GM10847 (cell line): ENCODE data around the gene ANTKMT.

Source experiments
- POLR2A ChIP-seq: IDR thresholded peaks from 2 replicates; pipeline ENCODE4 v1.6.1; 2011; ENCODE audit not compliant: insufficient read length; ENCODE audit errors: extremely low read depth

ANTKMT gene

DNA sequence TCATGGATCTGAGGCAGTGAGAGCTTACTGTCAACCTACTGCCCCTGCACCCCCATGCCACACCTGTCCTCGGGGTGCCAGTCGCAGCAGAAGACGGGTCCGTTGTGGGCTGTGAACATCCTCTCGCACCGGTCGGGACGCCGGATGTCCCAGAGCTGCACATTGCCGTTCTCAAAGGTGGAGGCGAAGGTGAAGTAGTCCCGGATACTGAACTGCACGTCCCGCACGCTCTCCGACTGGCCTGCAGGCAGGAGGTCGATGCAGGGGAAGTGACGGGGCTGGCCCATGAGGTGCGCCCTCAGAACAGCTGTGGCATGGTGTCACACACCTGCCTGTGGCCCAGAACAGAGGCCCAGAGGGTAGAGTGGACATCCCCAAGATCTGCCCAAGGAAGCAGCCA lies 33.4 kb upstream of the ANTKMT start:
- no peak for TF ChIP-seq POLR2A

DNA sequence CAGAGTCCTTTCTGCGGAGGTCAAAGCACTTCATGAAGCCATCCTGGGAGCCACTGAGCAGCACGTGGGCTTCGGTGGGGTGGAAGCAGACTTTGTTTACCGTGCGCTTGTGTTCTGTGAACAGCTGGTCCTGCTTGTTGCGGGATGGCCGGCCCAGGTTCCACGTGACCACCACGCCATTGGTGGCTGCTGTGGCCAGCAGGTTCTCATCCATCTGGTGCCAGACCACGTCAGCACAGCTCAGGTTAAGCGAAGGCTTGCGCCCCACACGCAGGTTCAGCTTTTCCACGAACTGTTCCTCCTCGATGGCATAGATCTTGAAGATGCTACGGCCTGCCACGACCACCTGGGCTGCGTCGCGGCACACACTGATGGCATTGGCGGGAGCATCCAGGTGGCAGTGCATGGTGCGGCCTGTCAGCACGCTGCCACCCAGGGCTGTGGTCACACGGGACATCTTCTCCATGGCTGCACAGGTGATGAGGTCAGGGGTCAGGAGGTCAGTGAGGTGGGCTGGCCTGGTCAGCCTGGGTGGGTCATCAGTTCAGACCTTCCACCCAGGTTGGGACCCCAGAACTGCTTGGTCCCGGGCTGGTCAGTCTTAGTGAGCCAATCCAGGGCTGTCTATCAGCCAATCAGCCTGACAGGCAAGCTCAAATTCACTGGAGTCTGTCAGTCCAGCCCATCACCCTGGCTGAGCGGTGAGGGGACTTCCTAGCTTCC lies 31.6 kb upstream of the ANTKMT start:
- TF ChIP-seq POLR2A: no peak

GRCh38 chr16:692356-693108 lies 28.4 kb upstream of the ANTKMT start:
- TF ChIP-seq POLR2A: no peak

DNA sequence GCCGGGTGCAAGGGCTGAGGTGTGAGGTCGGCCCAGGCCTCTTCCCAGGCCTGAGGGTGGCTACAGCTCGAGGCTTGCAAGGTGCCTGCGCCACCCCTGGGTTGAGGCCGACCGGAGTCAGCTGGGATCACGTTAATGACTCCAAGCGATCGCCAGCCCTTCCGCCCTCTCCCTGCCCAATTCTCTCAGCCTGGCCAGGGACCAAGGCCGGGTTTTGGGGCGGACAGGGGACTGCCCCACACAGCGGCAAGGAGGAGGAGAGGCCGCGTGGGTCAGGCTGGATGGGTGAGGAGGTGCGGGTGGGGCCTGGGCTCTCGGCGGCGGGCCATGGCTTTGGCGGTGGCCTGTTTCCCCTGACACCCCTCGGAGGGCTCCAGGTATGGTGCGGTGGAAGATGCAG lies 27.6 kb upstream of the ANTKMT start:
- TF ChIP-seq POLR2A: no peak

GRCh38 chr16:693766-694165 lies 27.2 kb upstream of the ANTKMT start:
- TF ChIP-seq POLR2A: no peak

DNA sequence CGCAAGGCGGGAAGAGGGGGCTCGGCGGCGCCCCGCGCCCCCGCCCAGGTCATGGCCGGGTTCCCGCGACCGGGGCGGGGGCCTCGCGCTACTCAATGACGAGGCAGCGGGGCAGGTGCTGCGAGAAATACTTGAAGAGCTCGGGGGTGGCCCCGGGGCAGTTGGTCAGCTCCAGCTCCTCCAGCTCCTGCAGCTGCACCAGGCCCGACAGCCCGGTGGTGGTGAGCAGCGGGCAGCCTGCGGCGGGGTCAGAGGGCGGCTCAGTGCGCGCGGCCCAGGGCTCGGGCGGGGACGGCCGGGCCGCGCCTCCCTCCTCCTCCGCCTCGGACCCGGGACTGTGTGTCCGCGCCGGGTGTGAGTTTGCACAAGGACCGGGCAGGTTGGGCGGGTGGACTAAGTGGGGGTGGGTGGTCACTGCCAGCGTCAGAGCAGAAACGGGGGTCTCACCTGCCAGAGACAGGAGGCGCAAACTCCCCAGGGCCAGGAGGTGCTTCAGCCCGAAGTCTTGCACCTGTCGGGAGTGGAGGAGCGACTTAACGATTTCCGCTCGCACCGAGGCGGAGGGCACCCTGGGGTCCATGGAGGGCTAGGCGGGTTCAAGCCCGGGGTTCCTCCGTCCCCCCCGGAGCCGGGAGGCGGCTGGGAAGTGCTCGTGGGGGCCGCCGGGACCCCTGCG lies 26.6 kb upstream of the ANTKMT start:
- no peak for TF ChIP-seq POLR2A

DNA sequence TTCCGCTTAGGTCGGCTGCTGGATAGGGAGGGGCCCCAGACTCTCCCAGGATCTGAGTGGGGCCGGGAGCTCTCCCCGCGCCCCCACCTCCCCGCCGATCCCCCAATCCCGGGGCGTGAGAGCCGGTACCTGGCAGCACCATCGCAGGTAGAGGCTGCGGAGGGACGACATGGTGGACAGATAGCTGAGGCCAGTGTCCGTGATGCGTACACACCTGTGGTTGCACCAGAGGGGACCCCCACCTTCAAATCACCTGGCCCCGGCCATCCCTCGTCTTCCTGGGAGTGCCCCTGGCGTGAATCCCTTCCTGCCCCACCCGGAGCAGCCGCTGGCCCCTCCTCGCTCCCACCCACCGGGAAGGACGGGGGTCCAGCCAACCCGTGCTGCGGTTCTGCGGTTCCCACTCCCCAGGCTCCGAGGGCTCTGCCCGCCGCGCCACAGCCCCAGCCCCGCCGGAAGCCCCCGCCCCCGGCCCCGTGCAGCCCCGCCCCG lies 26.0 kb upstream of the ANTKMT start:
- TF ChIP-seq POLR2A: no peak

DNA sequence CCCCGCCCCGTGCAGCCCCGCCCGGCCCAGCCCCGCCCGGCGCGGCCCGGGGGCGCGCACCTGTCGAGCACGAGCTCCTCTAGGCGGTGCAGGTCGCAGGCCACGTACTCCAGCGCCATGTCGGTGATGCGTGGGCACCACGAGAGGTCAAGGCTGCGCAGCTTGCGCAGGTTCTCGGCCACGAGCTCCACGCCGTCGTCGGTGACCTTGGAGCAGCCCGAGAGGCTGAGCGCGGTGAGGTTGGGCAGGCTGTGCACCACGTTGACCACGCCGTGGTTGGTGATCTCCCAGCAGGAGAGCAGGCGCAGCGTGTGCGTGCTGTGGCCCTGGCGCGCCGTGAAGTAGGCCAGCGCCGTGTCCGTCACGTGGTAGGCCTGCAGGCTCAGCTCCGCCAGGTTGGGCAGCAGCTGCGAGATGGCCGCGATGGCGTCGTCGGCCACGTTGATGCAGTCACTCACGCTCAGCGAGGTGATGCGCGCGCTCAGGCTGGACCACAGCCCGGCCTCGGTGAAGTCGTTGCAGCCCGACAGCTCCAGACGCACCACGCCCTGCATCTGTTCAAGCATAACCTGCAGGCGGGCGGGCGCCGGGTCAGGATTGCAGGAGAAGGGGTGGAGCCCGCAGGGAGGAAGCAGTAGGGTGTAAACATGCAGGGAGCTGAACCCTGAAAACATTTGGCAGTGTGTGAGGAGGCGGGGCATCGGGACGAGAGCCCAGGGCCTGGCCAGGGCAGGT lies 25.4 kb upstream of the ANTKMT start:
- TF ChIP-seq POLR2A: peak; percentile 39

DNA sequence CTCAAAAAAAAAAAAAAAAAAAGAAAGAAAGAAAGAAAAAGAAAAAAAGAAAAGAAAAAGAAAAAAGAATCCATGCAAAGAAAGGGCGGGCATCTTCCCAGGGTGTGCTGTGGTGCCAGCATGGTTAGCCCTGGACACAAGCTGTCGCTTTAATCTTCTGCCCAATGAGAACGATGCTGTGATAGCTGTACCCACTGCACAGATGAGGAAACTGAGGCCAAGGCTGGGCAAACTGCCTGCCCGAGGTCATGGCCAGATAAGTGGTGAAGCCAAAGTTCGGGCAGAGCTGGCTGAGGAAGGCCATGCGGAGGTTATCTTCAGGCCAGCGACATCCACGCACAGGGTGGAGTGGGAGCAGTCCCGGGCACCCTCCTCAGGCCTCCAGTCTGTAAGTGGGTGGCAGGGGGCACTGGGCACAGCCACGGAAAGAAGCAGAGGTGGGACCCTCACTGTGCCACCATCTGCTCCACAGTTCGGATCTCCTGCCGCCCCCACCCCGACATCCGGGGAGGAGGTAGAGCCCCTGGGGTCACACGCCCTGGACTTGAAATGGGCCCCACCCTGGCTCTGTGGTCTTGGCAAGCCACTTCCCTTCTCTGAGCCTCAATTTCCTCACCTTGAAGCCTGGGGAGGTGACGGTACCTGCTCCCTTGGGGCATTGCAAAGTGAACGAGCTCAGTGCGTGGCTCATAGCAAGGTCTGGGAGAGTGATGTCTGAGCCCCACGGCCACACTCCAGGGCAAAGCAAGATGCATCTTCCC lies 21.9 kb upstream of the ANTKMT start:
- TF ChIP-seq POLR2A: no peak

- TF ChIP-seq POLR2A: no peak
Measured at GRCh38 chr16:700684-701584, 20.0 kb upstream of the ANTKMT start.

DNA sequence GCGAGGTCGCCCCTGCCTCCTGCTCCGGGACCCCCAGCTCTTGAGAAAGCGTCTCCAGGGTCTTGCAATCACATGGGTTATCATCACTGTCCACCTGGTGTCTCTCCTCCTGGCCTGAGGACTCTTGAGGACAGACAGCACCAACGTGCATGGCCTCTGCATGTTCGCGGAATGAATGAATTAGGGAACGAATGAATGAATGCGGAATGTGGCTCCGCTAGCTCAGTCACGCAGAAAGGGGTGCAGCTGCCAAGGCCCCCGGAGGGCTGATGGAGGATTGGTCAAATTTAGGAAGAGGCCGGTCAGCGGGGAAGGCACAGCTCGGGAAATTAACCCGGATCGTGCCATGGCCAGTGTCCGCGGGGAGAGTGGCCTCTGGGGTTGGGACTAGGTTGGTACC lies 18.6 kb upstream of the ANTKMT start:
- TF ChIP-seq POLR2A: no peak

DNA sequence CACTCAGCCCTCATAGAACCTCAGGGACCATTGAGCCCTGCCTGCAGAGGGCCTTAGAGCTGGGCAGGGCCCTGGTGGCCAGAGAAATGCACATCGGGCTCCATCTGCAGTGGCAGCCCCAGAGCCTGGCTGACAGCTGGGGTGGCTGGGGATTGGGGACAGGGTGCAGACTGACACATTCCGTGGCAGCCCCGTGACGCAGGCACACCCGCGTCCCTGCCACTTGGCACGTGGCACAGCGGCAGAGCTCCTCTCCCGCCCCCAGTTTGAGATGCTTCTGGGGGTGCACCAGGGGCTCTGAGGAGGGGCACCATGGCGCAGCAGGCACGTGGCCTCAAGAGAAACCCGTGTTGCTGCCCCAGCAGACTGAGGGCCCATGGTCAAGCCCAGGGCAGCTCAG lies 17.5 kb upstream of the ANTKMT start:
- TF ChIP-seq POLR2A: no peak

GRCh38 chr16:704047-704446 lies 16.9 kb upstream of the ANTKMT start:
- TF ChIP-seq POLR2A: no peak
